ENCODE measurements around the gene CTCFL.

Gene CTCFL

GRCh38 chr20:57524511-57525176, at the start of gene CTCFL:
TSS of gene CTCFL (minus strand) at chr20:57525140. CDS start at chr20:57524205, 935 bp downstream.
- intact Hi-C loops (cut with DNase I), result no loop called here
- no peak for DNase-seq

GRCh38 chr20:57573894-57574293, 49.0 kb upstream of the CTCFL start:
- DNase-seq, result no peak
- intact Hi-C loops (cut with DNase I), result no loop called here

- intact Hi-C loops (cut with DNase I), result no loop called here
Observed at GRCh38 chr20:57573242-57573641, 48.3 kb upstream of the CTCFL start.

GRCh38 chr20:57571782-57572416, 47.0 kb upstream of the CTCFL start:
- no peak for DNase-seq

More at GRCh38 chr20:57573242-57573641, 48.3 kb upstream of the CTCFL start:
- DNase-seq, result no peak

GRCh38 chr20:57570920-57571319, 46.0 kb upstream of the CTCFL start:
- intact Hi-C loops (cut with DNase I), result no loop called here
- DNase-seq, result no peak

More at GRCh38 chr20:57571782-57572416, 47.0 kb upstream of the CTCFL start:
- intact Hi-C loops (cut with DNase I), result no loop called here

- DNase-seq, result no peak
Observed at GRCh38 chr20:57570145-57570850, 45.4 kb upstream of the CTCFL start.

GRCh38 chr20:57568960-57569359, 44.0 kb upstream of the CTCFL start:
- DNase-seq, result no peak
- intact Hi-C loops (cut with DNase I), result no loop called here

More at GRCh38 chr20:57570145-57570850, 45.4 kb upstream of the CTCFL start:
- intact Hi-C loops (cut with DNase I), result no loop called here

GRCh38 chr20:57568088-57568896, 43.4 kb upstream of the CTCFL start:
- intact Hi-C loops (cut with DNase I), result no loop called here
- DNase-seq, result no peak

- no peak for DNase-seq
Observed at GRCh38 chr20:57567471-57568079, 42.6 kb upstream of the CTCFL start.

GRCh38 chr20:57566803-57567459, 42.0 kb upstream of the CTCFL start:
- intact Hi-C loops (cut with DNase I), result no loop called here
- DNase-seq, result no peak

More at GRCh38 chr20:57567471-57568079, 42.6 kb upstream of the CTCFL start:
- intact Hi-C loops (cut with DNase I), result no loop called here

- DNase-seq, result no peak
- intact Hi-C loops (cut with DNase I), result no loop called here
Observed at GRCh38 chr20:57566399-57566798, 41.5 kb upstream of the CTCFL start.

GRCh38 chr20:57564951-57565642, 40.2 kb upstream of the CTCFL start:
- intact Hi-C loops (cut with DNase I), result no loop called here
- no peak for DNase-seq

- intact Hi-C loops (cut with DNase I), result no loop called here
- no peak for DNase-seq
Observed at GRCh38 chr20:57564180-57564802, 39.4 kb upstream of the CTCFL start.

GRCh38 chr20:57563522-57563921, 38.6 kb upstream of the CTCFL start:
- no peak for DNase-seq
- intact Hi-C loops (cut with DNase I), result no loop called here

GRCh38 chr20:57562541-57563465, 37.9 kb upstream of the CTCFL start:
- intact Hi-C loops (cut with DNase I), result no loop called here
- no peak for DNase-seq

Measured in head of caudate nucleus (tissue), 42 donors.